Esophagus squamous epithelium (tissue), 5 donors: ENCODE measurements around the gene ATAT1. TPM values are rescaled to one million over a fixed set of nuclear protein-coding genes. Genes with fewer than 3 reads are reported as not detected.

Experiments
- DNase-seq: peaks from one replicate; lab custom pipeline; 2025; lab: John Stamatoyannopoulos, UW
- H3K27ac ChIP-seq, 4 donors: fragments of 200-600 bp; sonication (generic); one replicate each; pipeline ENCODE4 v1.5.1; 2016 to 2019; ENCODE audit warnings: mild to moderate bottlenecking in 1 of 4
- H3K27me3 ChIP-seq, 4 donors: fragments of 200-600 bp; sonication (generic); 1 replicate in 3 of 4; 2 replicates in 1 of 4; pipeline versions ENCODE4 v1.5.1 to v1.6.0; 2017 to 2021; ENCODE audit warnings: antibody characterized with exemption in 1 of 4
- H3K36me3 ChIP-seq, 3 donors: fragments of 200-600 bp; sonication (generic); one replicate each; pipeline ENCODE4 v1.5.1; 2016 to 2019
- H3K4me1 ChIP-seq, 3 donors: fragments of 200-600 bp; sonication (generic); one replicate each; pipeline ENCODE4 v1.5.1; 2017 to 2019
- H3K4me3 ChIP-seq, 4 donors: fragments of 200-600 bp; sonication (generic); 1 replicate in 3 of 4; 2 replicates in 1 of 4; pipeline ENCODE4 v1.5.1; 2016 to 2019; ENCODE audit warnings: mild to moderate bottlenecking in 2 of 4, moderate library complexity in 1 of 4
- H3K9me3 ChIP-seq, 3 donors: fragments of 200-600 bp; sonication (generic); one replicate each; pipeline ENCODE4 v1.5.1; 2016 to 2019
- POLR2A ChIP-seq, 4 donors: fragments of 450-650 bp; IDR thresholded peaks; one replicate each; pipeline ENCODE4 v1.6.1; 2017; ENCODE audit warnings: antibody characterized with exemption in 4 of 4, mild to moderate bottlenecking in 4 of 4, moderate library complexity in 3 of 4
- WGBS, 2 donors: methylation state at CpG; one replicate each; pipeline ENCODE4 v1.1.5; 2018; 5-methylcytosine and 5-hydroxymethylcytosine counted together
- intact Hi-C: fragments of 100-400 bp; cut with DNase I; formaldehyde crosslinking; loops from one replicate; pipeline ENCODE4 v1.15.0; 2022
- total RNA-seq, 4 donors: library from RNA; depleted of rRNA; stranded (reverse); fragments of >200 nt; gene quantifications; one replicate each; pipeline ENCODE4 v1.1.0, GENCODE V29; 2016
- TF ChIP-seq, protein P1 (sequence below), 6 experiments: fragments of 450-650 bp in 4 of 6; fragments of 200-600 bp in 2 of 6; sonication (generic) in 2 of 6; IDR thresholded peaks; one replicate each; pipeline ENCODE4 v1.5.1; 2016 to 2019; ENCODE audit warnings: antibody characterized with exemption in 6 of 6, mild to moderate bottlenecking in 4 of 6, moderate library complexity in 4 of 6
- donor health status: DM: yes; HTN: yes; CAD: no.

Gene ATAT1
- total RNA-seq, 4 donors from 2014 or later: 5.0 to 6.7 (median 6.3) TPM

DNA sequence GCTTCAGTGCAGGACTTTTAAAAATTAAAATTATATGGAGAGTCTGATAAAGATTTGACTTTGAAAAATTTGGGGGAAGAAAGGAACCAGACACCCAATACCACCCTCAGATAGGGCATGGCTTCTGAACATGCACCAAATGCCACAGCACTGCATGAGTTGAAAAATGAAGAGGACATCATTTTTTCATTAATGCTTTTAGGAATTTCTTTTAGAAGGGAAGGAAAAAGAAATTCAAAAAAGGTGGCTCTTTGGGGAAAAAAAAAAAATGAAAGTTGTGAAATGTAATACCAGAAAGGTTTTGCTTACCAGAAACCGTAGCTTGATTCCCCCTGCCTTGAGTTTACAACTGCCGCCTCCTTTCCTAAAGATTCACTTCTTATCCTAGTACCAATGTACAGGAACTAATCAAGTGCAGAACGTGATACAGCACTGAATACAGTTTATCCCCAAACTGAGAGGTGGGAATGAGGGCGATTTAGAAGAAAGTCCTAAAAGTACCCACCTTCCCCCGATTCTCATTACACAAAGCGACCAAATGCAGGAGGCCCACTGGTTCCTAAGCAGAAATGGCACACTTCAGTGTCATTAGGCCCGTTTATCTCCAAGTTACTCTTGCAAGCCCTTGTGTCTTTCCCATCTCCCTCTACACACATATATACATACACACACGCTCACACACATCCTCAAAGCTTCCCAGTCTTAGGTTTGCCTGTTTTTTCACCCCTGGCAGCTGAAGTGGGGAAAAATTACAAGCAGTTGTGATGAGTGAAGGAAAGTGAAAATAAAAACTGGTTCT is 12.4 kb upstream of the ATAT1 start:
- H3K36me3 ChIP-seq: peaks cover 0 to 26% (median 3%) of the 10 kb centered on the region in 3 donors

DNA sequence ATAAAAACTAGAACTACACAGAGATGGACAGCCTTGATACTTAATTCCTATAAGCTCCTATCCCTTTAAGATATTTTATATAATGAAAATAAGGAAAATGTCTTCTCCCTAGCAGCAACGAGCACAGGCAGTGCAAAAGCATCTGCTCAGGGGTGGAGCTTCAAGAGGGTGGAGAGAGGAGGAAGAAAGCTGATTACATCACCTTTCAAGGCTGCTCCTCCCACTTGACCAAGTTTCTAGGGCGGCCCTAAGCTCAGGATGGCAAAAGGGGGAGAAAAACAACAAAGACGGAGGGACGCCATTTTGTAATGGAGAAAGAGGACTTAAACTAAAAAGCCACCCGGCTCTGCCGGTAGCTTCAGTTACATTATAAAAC is 11.8 kb upstream of the ATAT1 start:
- Histone ChIP-seq H3K36me3 (peaks cover 0 to 26% (median 5%) of the 10 kb centered on the region in 3 donors), H3K27ac (peak overlapping the region; percentile 84 to 98 (median 96)), H3K27me3 (no peaks in the 10 kb centered on the region), H3K4me1 (peaks cover 6 to 67% (median 30%) of the 10 kb centered on the region in 3 donors), H3K4me3 (peak overlapping the region; percentile 61 to 92 (median 74)), H3K9me3 (no peaks in the 10 kb centered on the region)
- peak; percentile 64 for DNase-seq
- intact Hi-C loops: no loop called here
- TF ChIP-seq POLR2A (IDR thresholded peaks at IDR 0.05): peak in 2 of 4 donors; percentile 83 to 89
- TF ChIP-seq, protein P1, sequence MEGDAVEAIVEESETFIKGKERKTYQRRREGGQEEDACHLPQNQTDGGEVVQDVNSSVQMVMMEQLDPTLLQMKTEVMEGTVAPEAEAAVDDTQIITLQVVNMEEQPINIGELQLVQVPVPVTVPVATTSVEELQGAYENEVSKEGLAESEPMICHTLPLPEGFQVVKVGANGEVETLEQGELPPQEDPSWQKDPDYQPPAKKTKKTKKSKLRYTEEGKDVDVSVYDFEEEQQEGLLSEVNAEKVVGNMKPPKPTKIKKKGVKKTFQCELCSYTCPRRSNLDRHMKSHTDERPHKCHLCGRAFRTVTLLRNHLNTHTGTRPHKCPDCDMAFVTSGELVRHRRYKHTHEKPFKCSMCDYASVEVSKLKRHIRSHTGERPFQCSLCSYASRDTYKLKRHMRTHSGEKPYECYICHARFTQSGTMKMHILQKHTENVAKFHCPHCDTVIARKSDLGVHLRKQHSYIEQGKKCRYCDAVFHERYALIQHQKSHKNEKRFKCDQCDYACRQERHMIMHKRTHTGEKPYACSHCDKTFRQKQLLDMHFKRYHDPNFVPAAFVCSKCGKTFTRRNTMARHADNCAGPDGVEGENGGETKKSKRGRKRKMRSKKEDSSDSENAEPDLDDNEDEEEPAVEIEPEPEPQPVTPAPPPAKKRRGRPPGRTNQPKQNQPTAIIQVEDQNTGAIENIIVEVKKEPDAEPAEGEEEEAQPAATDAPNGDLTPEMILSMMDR (IDR thresholded peaks at IDR 0.05): no peak
- 0% methylated on average over 6 of the region's 6 CpGs for WGBS, 2 donors

More for the DNA sequence above, 12.4 kb upstream of the ATAT1 start:
- H3K4me1 ChIP-seq: peaks cover 6 to 68% (median 30%) of the 10 kb centered on the region in 3 donors
- H3K4me3 ChIP-seq: peak overlapping the region; percentile 7 to 92 (median 62)
- H3K27ac ChIP-seq: peak overlapping the region; percentile 84 to 98 (median 96)
- intact Hi-C loops: no loop called here
- TF ChIP-seq, protein P1 (IDR thresholded peaks at IDR 0.05): no peak
- TF ChIP-seq POLR2A (IDR thresholded peaks at IDR 0.05): no peak
- H3K27me3 ChIP-seq: no peaks in the 10 kb centered on the region
- 20 to 23% methylated on average over 8 of the region's 8 CpGs for WGBS, 2 donors
- H3K9me3 ChIP-seq: no peaks in the 10 kb centered on the region
- no peak for DNase-seq

DNA sequence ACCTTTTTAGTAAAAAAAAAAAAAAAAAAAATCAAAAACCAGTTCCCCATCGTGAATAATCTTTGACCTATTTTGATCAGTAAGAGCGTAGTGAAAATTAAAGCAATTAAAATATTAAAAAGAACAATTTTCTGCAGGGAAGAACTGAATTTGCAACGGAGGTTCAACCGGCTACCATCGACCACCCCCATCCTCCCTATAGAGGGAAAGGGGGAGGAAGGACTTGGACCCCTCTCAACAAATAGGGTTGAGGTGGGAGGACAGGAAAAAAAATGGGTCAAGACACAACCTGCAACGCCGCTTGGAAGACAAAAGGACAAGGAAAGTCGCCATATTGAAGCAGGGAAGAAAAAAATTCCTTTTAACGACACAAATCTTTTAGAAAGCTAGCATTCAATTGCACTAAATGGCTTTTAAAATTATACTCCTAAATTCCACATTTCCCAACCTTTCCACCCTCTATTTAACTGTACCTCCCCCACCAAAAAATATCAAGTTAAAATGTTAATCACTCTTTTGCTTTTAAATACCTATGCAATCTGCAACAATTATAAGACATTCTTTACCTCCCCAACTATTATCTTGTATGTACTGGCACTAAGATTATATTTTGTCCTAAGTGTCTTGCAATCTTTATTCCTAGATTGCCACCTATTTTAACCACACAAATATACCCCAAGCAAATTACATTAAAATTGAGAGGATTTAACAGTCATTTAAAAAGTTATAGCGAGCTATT is 11.3 kb upstream of the ATAT1 start:
- no peaks in the 10 kb centered on the region for H3K9me3 ChIP-seq
- peak overlapping the region; percentile 61 to 92 (median 74) for H3K4me3 ChIP-seq
- no peak for DNase-seq
- H3K27me3 ChIP-seq: no peaks in the 10 kb centered on the region
- H3K27ac ChIP-seq: peak overlapping the region; percentile 95 to 98 (median 98)
- intact Hi-C loops: no loop called here
- TF ChIP-seq, protein P1 (IDR thresholded peaks at IDR 0.05): no peak
- TF ChIP-seq POLR2A (IDR thresholded peaks at IDR 0.05): no peak
- 0 to 1% methylated on average over 10 of the region's 10 CpGs for WGBS, 2 donors
- H3K36me3 ChIP-seq: peaks cover 0 to 29% (median 10%) of the 10 kb centered on the region in 3 donors
- H3K4me1 ChIP-seq: peaks cover 6 to 62% (median 30%) of the 10 kb centered on the region in 3 donors

DNA sequence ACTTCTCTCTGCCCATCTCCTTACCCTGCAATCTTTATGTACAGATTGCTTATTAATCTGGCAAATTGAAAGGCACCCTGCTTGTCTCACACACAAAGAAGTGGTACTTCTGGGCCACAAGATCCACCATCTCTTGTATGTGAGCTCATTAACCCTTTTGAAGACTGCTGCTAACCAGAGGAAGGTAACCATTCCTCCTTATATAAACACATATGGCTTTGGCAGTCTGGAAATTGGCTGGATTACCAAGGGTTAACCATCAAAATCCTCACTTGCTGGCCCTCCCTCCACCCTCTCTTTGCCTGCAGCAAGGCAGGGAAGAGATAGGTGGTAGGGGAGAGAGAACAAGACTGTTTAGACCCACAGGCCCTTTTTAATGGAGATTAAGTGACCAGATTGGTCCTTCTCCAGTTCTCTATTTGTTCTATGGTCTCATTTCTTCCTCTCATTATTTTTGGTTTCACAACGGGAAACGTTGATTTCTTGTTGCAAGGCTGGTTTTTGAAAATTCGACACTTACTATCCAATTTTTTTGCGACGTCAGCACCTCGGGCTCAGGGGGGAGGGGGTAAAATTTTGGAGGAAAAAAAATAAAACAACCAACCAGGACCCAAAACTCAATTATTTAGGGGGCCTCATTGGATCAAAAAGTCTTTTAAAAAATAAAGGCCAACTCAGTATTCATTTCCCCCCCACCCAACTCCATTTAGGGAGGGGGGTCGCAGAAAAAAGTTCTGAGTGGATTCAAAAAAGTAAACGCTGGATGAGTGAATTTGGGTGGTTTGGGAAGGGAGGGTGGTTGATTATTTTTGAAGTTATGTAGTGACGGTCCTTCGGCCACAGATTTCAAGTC is 10.5 kb upstream of the ATAT1 start:
- Histone ChIP-seq H3K4me1 (peaks cover 6 to 54% (median 30%) of the 10 kb centered on the region in 3 donors), H3K36me3 (peaks cover 3 to 32% (median 18%) of the 10 kb centered on the region in 3 donors), H3K9me3 (no peaks in the 10 kb centered on the region), H3K27me3 (no peaks in the 10 kb centered on the region), H3K27ac (peak overlapping the region; percentile 95 to 98 (median 98)), H3K4me3 (peak overlapping the region; percentile 61 to 92 (median 74))
- no peak for DNase-seq
- intact Hi-C loops: no loop called here
- TF ChIP-seq POLR2A (IDR thresholded peaks at IDR 0.05): peak in 1 of 4 donors; percentile 12
- TF ChIP-seq, protein P1 (IDR thresholded peaks at IDR 0.05): no peak
- WGBS, 2 donors: 0 to 1% methylated on average over 10 of the region's 10 CpGs
